MM.1S (cell line): ENCODE results near the gene CADM4.

Experiments
- EZH2 ChIP-seq: fragments of 300-600 bp; sonication (generic); optimal IDR thresholded peaks from 2 replicates; pipeline ENCODE3; 2017; ENCODE audit warnings: low read depth, mild to moderate bottlenecking, antibody characterized with exemption, low read length, mixed read lengths
- EZH2phosphoT487 ChIP-seq: fragments of 300-600 bp; sonication (generic); IDR thresholded peaks from 2 replicates; pipeline ENCODE4 v1.6.1; 2018; ENCODE audit warnings: antibody characterized with exemption, low read length

DNA sequence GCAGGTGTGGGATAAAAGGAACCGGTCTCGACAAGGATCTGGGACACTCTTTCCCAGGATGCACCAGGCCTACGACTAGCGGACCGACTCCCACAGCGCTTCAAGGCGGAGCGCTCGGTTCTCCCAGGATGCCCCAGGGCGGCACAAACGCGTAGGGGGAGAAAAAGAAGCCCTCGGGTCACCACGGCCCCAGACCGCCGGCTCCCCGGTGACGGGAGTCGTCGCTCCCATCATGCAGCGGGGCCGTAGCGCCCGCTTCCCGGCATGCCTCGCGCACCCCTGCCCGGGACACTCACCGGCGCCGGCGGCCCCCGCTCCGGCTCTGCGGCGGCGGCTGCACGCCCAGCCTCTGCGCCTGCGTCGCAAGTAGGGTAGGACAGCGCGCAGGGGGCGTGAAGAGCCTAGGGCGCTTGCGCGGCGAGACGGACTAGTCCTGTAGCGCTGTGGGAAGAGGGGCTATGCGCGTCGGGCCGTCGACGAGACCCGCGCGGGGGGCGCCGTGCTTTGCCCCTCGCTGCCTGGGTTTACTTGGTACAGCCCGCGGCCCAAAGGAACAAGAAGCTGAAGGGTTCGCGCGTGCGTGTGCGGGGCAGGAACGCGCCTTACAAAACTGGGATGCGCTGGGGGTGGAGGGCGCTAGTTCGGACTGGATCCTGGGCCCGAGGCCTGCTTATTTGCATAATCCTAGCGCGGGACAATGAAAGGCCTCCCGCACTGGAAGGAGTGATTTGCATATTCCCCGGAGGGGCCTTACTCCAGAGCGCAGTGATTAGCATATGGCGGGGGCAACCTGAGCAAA is 20.2 kb downstream of the CADM4 start, which contains the start of gene ZNF428:
- no peak for TF ChIP-seq EZH2phosphoT487
- no peak for TF ChIP-seq EZH2
